Colonic mucosa (tissue), 4 donors: ENCODE measurements around the gene HBS1L. TPM values are rescaled to one million over a fixed set of nuclear protein-coding genes. Genes with fewer than 3 reads are reported as not detected.

Source experiments
- DNase-seq: peaks from one replicate; pipeline ENCODE4 v3.0.0-alpha.2; 2020
- H3K27ac ChIP-seq: fragments of 200-600 bp; one replicate; pipeline ENCODE4 v1.8.0; 2021
- H3K27me3 ChIP-seq: fragments of 200-600 bp; one replicate; pipeline ENCODE4 v1.8.0; 2021
- H3K36me3 ChIP-seq: fragments of 200-600 bp; one replicate; pipeline ENCODE4 v1.8.0; 2021
- H3K4me1 ChIP-seq: fragments of 200-600 bp; one replicate; pipeline ENCODE4 v1.8.0; 2021; ENCODE audit warnings: mild to moderate bottlenecking
- H3K4me3 ChIP-seq: fragments of 200-600 bp; one replicate; pipeline ENCODE4 v1.8.0; 2021
- H3K9ac ChIP-seq, 2 donors: one replicate each; pipeline ENCODE4 v1.7.0; 2013; ENCODE audit warnings: control low read depth in 2 of 2, low read depth in 2 of 2, low read length in 2 of 2
- H3K9me3 ChIP-seq: fragments of 200-600 bp; one replicate; pipeline ENCODE4 v1.8.0; 2021
- intact Hi-C: fragments of 100-400 bp; cut with DNase I; formaldehyde crosslinking; loops from one replicate; pipeline ENCODE4 v1.14.1; 2022
- total RNA-seq, 2 donors: library from RNA; stranded (reverse); fragmentation: NEBNext Ultra II Directional in 1 of 2; extraction: Animal tissue kit (Norgen Biotek cat#: 25700) in 1 of 2; gene quantifications; one replicate each; pipeline ENCODE4 v1.2.1, GENCODE V29; 2021
- TF ChIP-seq, protein P1 (sequence below): fragments of 200-600 bp; IDR thresholded peaks from one replicate; pipeline ENCODE4 v1.8.0; 2022; ENCODE audit warnings: antibody characterized with exemption, mild to moderate bottlenecking
- donor health status: healthy.
- donor health status: DM: no; HTN: no; CAD: no.
- donor health status: DM: no; HTN: no; CAD: no.

The HBS1L gene
- total RNA-seq, 2 donors from 2014 or later, result 58.1 to 59.7 TPM

GRCh38 chr6:134930463-134930862 lies 124.2 kb downstream of the HBS1L start:
- H3K4me3 ChIP-seq, result no peak overlapping the region
- no peaks in the 10 kb centered on the region for H3K9me3 ChIP-seq
- no peak overlapping the region for H3K9ac ChIP-seq
- H3K27me3 ChIP-seq, result no peaks in the 10 kb centered on the region
- intact Hi-C loops, result no loop called here
- TF ChIP-seq, protein P1, sequence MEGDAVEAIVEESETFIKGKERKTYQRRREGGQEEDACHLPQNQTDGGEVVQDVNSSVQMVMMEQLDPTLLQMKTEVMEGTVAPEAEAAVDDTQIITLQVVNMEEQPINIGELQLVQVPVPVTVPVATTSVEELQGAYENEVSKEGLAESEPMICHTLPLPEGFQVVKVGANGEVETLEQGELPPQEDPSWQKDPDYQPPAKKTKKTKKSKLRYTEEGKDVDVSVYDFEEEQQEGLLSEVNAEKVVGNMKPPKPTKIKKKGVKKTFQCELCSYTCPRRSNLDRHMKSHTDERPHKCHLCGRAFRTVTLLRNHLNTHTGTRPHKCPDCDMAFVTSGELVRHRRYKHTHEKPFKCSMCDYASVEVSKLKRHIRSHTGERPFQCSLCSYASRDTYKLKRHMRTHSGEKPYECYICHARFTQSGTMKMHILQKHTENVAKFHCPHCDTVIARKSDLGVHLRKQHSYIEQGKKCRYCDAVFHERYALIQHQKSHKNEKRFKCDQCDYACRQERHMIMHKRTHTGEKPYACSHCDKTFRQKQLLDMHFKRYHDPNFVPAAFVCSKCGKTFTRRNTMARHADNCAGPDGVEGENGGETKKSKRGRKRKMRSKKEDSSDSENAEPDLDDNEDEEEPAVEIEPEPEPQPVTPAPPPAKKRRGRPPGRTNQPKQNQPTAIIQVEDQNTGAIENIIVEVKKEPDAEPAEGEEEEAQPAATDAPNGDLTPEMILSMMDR, result no peak
- no peaks in the 10 kb centered on the region for H3K36me3 ChIP-seq
- no peak for DNase-seq
- H3K27ac ChIP-seq, result no peak overlapping the region
- no peaks in the 10 kb centered on the region for H3K4me1 ChIP-seq

GRCh38 chr6:134928151-134928900 lies 126.3 kb downstream of the HBS1L start:
- TF ChIP-seq, protein P1, result no peak
- Histone ChIP-seq H3K27me3 (no peaks in the 10 kb centered on the region), H3K4me3 (no peak overlapping the region), H3K36me3 (no peaks in the 10 kb centered on the region), H3K4me1 (no peaks in the 10 kb centered on the region), H3K9me3 (no peaks in the 10 kb centered on the region), H3K9ac (no peak overlapping the region), H3K27ac (no peak overlapping the region)
- no peak for DNase-seq
- intact Hi-C loops, result no loop called here

DNA sequence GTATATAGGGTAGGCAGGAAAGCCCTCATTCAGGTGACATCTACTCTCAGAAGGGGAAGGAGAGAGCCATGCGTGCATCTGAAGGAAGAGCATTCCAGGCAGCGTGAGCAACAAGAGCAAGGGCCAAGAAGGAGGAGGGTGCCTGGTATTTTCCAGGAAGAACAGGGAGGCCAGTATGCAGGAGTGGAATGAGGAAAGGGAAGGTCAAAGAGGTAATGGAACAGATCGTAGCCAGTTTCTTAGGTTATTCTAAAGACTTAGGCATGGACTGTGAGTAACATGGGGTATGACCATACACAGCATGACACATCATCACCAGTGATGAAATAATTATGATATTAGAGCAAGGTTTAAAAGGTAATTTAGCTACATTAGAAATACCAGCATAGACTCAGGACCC lies 128.8 kb downstream of the HBS1L start:
- H3K9ac ChIP-seq, result no peak overlapping the region
- intact Hi-C loops, result no loop called here
- no peaks in the 10 kb centered on the region for H3K9me3 ChIP-seq
- TF ChIP-seq, protein P1, result no peak
- H3K27me3 ChIP-seq, result no peaks in the 10 kb centered on the region
- H3K27ac ChIP-seq, result no peak overlapping the region
- no peaks in the 10 kb centered on the region for H3K4me1 ChIP-seq
- DNase-seq, result no peak
- no peak overlapping the region for H3K4me3 ChIP-seq
- no peaks in the 10 kb centered on the region for H3K36me3 ChIP-seq

- Histone ChIP-seq H3K27ac (no peak overlapping the region), H3K36me3 (no peaks in the 10 kb centered on the region), H3K9me3 (no peaks in the 10 kb centered on the region), H3K4me1 (no peaks in the 10 kb centered on the region), H3K27me3 (no peaks in the 10 kb centered on the region), H3K4me3 (no peak overlapping the region), H3K9ac (no peak overlapping the region)
- intact Hi-C loops, result no loop called here
- TF ChIP-seq, protein P1, result no peak
- no peak for DNase-seq
Observed at GRCh38 chr6:134921721-134922261, 132.8 kb downstream of the HBS1L start.

GRCh38 chr6:134921276-134921675 lies 133.3 kb downstream of the HBS1L start:
- Histone ChIP-seq H3K4me3 (no peak overlapping the region), H3K27me3 (no peaks in the 10 kb centered on the region), H3K36me3 (no peaks in the 10 kb centered on the region), H3K9me3 (no peaks in the 10 kb centered on the region), H3K27ac (no peak overlapping the region), H3K9ac (no peak overlapping the region), H3K4me1 (no peaks in the 10 kb centered on the region)
- TF ChIP-seq, protein P1, result no peak
- no peak for DNase-seq
- intact Hi-C loops, result no loop called here
